GM08714 (cell line): ENCODE data around the gene DEFB125.
"Not testable (repeated sequence)": the region's sequence is repeated elsewhere in the genome, so short reads cannot be mapped to it uniquely, and the experiment has no call there.

Experiments
- H3K4me3 ChIP-seq: fragments of 200-500 bp; sonication (Bioruptor generic); 2 replicates; pipeline ENCODE4 v1.5.1; 2014; ENCODE audit warnings: mild to moderate bottlenecking, low read length, inconsistent platforms
- ZNF274 ChIP-seq: IDR thresholded peaks from 2 replicates; pipeline ENCODE4 v1.6.1; 2012; ENCODE audit warnings: mild to moderate bottlenecking, low read depth, low read length

DEFB125 gene

GRCh38 chr20:87401-87800 lies at the start of gene DEFB125:
TSS of gene DEFB125 (plus strand) at chr20:87672. CDS start at chr20:87710, 38 bp downstream.
- H3K4me3 ChIP-seq: no peak within 1 kb of the TSS

GRCh38 chr20:60035-60918 lies 27.2 kb upstream of the DEFB125 start:
- H3K4me3 ChIP-seq: no peak overlapping the region
- TF ChIP-seq ZNF274: no peak

More at GRCh38 chr20:87401-87800, at the start of gene DEFB125:
- TF ChIP-seq ZNF274: no peak

DNA sequence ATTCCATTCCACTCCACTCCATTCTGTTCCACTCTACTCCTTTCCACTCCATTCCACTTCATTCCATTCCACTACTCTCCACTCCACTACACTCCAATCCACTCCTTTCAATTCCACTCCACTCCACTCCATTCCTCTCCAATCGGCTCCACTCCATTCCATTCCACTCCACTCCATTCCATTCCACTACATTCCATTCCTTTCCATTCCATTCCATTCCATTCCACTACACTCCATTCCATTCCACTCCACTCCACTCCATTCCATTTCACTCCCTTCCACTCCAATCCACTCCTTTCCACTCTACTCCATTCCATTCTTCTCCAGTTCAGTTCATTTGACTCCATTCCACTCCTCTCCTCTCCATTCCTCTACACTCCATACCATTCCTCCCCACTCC lies 26.2 kb upstream of the DEFB125 start:
- no peak overlapping the region for H3K4me3 ChIP-seq
- no peak for TF ChIP-seq ZNF274

DNA sequence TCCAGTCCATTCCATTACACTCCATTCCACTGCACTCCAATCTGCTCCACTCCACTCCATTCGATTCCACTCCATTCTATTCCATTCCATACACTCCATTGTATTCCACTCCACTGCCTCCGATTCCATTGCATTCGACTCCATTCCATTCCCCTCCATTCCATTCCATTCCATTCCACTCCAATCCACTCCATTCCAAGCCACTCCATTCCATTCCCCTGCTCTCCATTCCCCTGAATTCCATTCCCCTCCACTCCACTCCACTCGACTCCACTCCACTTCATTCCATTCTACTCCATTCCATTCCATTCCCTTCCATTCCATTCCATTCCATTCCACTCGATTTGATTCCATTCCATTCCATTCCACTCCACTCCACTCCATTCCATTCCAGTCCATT lies 25.7 kb upstream of the DEFB125 start:
- no peak overlapping the region for H3K4me3 ChIP-seq
- no peak for TF ChIP-seq ZNF274

- no peak overlapping the region for H3K4me3 ChIP-seq
- TF ChIP-seq ZNF274: no peak
These were observed 25.0 kb upstream of the DEFB125 start for GRCh38 chr20:62487-62886.

DNA sequence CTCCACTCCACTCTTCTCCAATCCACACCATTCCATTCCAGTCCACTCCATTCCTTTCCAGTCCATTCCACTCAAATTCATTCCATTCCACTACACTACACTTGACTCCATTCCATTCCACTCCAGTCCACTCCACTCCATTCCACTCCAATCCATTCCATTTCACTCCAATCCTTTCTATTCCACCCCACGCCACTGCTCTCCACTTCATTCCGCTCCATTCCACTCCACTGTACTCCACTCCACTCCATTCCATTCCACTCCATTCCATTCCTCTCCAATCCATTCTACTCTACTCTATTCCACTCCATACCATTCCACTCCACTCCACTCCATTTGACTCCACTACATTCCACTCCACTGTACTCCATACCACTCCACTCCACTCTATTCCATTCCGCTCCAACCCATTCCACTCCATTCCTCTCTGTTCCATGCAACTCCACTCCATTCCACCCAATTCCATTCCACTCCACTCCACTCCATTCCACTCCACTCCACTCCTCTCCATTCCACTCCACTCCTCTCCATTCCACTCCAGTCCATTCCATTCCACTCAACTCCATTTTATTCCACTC lies 23.4 kb upstream of the DEFB125 start:
- no peak overlapping the region for H3K4me3 ChIP-seq
- no peak for TF ChIP-seq ZNF274

DNA sequence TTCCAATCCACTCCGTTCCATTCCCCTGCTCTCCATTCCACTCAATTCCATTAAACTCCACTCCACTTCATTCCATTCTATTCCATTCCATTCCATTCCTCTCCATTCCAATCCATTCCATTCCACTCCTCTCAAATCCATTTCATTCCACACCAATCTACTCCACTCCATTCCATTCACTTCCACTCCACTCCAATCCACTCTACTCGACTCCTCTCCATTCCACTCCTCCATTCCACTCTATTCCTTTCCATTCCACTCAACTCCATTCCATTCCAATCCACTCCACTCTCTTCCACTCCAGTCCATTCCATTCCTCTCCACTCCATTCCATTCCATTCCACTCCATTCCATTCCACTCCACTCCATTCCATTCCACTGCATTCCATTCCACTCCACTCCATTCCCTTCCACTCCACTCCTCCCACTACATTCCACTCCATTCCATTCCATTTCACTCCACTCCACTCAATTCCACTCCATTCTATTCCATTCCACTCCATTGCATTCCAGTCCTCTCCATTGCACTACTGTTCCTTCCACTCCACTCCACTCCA lies 22.6 kb upstream of the DEFB125 start:
- TF ChIP-seq ZNF274: no peak
- no peak overlapping the region for H3K4me3 ChIP-seq

GRCh38 chr20:77231-77630 lies 10.2 kb upstream of the DEFB125 start:
- no peak for TF ChIP-seq ZNF274
- H3K4me3 ChIP-seq: no peak overlapping the region

DNA sequence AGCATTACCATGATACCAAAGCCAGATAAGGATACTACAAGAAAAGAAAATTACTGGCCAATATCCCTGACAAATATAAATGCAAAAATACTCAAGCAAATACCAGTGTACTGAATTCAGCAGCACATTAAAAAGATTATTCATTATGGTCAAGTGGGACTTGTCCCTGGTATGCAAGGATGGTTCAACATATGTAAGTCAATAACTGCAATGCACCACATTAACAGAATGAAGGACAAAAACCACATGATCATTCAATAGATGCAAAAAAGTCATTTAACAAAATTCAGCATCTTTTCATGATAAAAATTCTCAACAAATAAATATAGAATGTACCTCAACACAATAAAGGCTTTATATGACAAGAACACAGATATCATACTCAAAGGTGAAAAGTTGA lies 9.1 kb upstream of the DEFB125 start:
- H3K4me3 ChIP-seq: no peak overlapping the region

DNA sequence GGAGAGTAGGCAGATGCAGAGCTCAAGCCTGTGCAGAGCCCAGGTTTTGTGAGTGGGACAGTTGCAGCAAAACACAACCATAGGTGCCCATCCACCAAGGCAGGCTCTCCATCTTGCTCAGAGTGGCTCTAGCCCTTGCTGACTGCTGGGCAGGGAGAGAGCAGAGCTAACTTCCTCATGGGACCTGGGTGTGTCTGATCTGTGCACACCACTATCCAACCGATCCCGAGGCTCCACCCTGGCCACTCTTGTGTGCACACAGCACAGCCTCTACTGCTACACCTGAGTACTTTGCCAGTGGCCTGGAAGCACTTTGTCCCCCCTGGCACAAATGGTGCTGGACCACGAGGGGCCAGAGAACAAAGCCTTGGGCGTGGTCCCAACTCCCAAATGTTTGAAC lies 7.9 kb upstream of the DEFB125 start:
- no peak overlapping the region for H3K4me3 ChIP-seq
- no peak for TF ChIP-seq ZNF274

More for the DNA sequence above, 9.1 kb upstream of the DEFB125 start:
- TF ChIP-seq ZNF274: no peak

DNA sequence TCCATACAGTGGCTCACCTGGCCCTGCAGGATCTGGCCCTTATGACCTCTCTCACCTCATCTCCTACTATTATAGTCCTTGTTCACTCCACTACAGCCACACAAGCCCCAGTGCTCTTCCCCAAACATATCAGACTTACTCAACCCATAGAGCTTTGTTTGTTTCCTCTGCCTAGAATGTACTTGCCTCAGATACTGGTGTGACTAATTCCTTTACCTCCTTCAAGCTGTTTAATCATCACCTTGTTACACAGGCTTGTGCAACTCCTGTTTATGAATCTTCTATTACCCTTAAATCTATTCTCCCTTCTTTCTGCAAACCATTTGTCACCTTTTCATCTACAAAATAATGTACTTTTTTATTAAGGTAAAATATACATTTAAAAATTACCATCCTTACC lies 3.2 kb downstream of the DEFB125 start:
- no peak for TF ChIP-seq ZNF274
- H3K4me3 ChIP-seq: no peak overlapping the region

DNA sequence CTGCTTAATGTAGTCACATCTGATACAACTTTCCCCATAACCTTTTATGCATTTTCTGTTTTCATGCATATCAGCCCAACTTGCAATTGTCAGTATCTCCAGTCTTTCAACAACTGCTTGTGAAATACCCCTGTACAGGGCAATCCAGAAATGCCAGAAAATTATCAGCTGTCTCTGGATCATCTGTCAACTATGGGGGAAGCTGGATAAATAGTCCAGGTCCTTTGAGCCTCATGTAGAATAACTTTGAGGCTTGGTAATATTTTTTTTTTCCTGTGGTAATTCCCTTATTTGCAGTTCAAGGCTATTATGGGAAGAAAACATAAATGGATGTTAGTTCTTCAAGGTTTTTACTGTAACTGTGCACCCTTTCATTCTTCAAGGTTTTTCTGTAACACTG lies 6.2 kb downstream of the DEFB125 start:
- TF ChIP-seq ZNF274: no peak
- no peak overlapping the region for H3K4me3 ChIP-seq

GRCh38 chr20:95215-95614 lies 7.7 kb downstream of the DEFB125 start:
- no peak for TF ChIP-seq ZNF274
- H3K4me3 ChIP-seq: no peak overlapping the region

GRCh38 chr20:97691-98090 lies 10.2 kb downstream of the DEFB125 start:
- not testable (repeated sequence) for H3K4me3 ChIP-seq

- no peak for TF ChIP-seq ZNF274
- H3K4me3 ChIP-seq: no peak overlapping the region
These were observed 14.5 kb downstream of the DEFB125 start for GRCh38 chr20:101975-102374.
